Measurements from ENCODE around the gene KCTD13. TPM values are rescaled to one million over a fixed set of nuclear protein-coding genes. Genes with fewer than 3 reads are reported as not detected.

The KCTD13 gene
- total and polyA plus RNA-seq, 2 of the 8 experiments (the other 6 are each of a cell fraction or from before 2014, with no cell fraction given) = 9.2 to 10.8 TPM

DNA sequence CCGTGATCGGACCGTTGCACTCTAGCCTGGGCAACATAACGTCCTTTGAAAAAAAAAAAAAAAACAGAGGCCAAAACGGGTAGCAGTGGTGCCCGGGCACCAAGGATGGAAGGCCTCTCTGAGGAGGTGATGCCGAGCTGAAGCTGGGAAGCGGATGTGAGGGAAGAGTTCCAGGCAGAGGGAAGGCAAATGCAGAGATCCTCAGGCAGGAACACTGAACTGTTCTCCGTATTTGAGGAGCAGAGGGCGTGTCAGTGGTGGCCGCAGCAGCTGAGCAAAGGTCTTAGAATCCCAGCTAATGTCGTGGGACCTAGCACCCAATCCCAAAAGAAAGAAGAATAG is 656 bp upstream of the KCTD13 start:
- H3K23me2 ChIP-seq (ENCODE audit: low read depth, low read length) = peaks cover 11% of the 10 kb centered on the region; the same call in 1 of the 2 replicates
- no peak overlapping the region; the same call in 1 of the 2 replicates for H2AK5ac ChIP-seq (ENCODE audit: low read depth, low read length)
- peak overlapping the region; percentile 92 for H4K8ac ChIP-seq (ENCODE audit: extremely low read depth, insufficient read depth, low read length)
- H2BK12ac ChIP-seq (ENCODE audit: low read depth, low read length) = no peak overlapping the region
- peak overlapping the region; percentile 29 for H3K4ac ChIP-seq (replicated peaks; ENCODE audit: insufficient read length, low read depth, low read length)
- no peaks in the 10 kb centered on the region for H3K79me1 ChIP-seq (ENCODE audit: low read depth, low read length)
- H3K4me3 ChIP-seq (ENCODE audit: extremely low read depth in 1 of 4, insufficient read depth in 2 of 4, low read depth in 3 of 4, low read length in 4 of 4) = peak overlapping the region; percentile 62 to 89 (median 85)
- H3K27me3 ChIP-seq (replicated peaks in 1 of 4; ENCODE audit: control insufficient read depth in 3 of 4, extremely low read depth in 1 of 4, insufficient read depth in 3 of 4, low read length in 3 of 4) = no peaks in the 10 kb centered on the region
- H2BK120ac ChIP-seq (replicated peaks; ENCODE audit: low read depth, low read length) = no peak overlapping the region
- H3K9ac ChIP-seq (replicated peaks in 1 of 4; ENCODE audit: extremely low read depth in 1 of 4, low read depth in 3 of 4, low read length in 3 of 4) = peak overlapping the region; percentile 54 to 97 (median 92)
- H4K5ac ChIP-seq (ENCODE audit: insufficient read length, low read depth, low read length) = peak overlapping the region; percentile 99
- H2AFZ ChIP-seq (ENCODE audit: low read length) = peak overlapping the region; percentile 98
- peak overlapping the region; percentile 47 for H4K91ac ChIP-seq (replicated peaks; ENCODE audit: insufficient read length, low read length)
- ChIA-PET POLR2A (ENCODE audit: partially characterized antibody) (interaction anchor here (0.7 to 3.7 kb wide), 19 partner anchors 8 to 248 kb away, joined by 3 to 19 read pairs (median 5); partner anchors contain the start of genes ASPHD1, PAGR1, QPRT and SEZ6L2), CTCF (ENCODE audit: partially characterized antibody) (interaction anchor here (0.6 to 2.8 kb wide), 9 partner anchors 10 to 685 kb away, joined by 3 to 12 read pairs (median 4); no protein-coding TSS in a partner anchor)
- peaks cover 0 to 3% of the 10 kb centered on the region in 2 experiments for H4K20me1 ChIP-seq (replicated peaks in 1 of 2; ENCODE audit: control insufficient read depth in 1 of 2, insufficient read depth in 2 of 2, low read length in 2 of 2)
- H3K27ac ChIP-seq (ENCODE audit: low read depth, low read length) = peak overlapping the region; percentile 86; the same call in 1 of the 2 replicates
- TF ChIP-seq POU5F1 (IDR thresholded peaks at IDR 0.05; ENCODE audit: low read depth, low read length) = no peak
- no peak for TF ChIP-seq RNF2 (IDR thresholded peaks at IDR 0.05; ENCODE audit: borderline replicate concordance, low read depth, low read length, missing control alignments, poor library complexity, severe bottlenecking)
- TF ChIP-seq, protein P1, sequence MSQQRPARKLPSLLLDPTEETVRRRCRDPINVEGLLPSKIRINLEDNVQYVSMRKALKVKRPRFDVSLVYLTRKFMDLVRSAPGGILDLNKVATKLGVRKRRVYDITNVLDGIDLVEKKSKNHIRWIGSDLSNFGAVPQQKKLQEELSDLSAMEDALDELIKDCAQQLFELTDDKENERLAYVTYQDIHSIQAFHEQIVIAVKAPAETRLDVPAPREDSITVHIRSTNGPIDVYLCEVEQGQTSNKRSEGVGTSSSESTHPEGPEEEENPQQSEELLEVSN (IDR thresholded peaks at IDR 0.05) = no peak
- TF ChIP-seq EP300 (IDR thresholded peaks at IDR 0.05; ENCODE audit: borderline replicate concordance in 1 of 2, low read depth in 2 of 2, low read length in 2 of 2) = no peak
- no peak for TF ChIP-seq POLR2AphosphoS5 (IDR thresholded peaks at IDR 0.05; ENCODE audit: low read depth, low read length)
- TF ChIP-seq RXRA (IDR thresholded peaks at IDR 0.05; ENCODE audit: insufficient read depth, low read depth, low read length) = no peak
- H3K23ac ChIP-seq (ENCODE audit: insufficient read length) = no peak overlapping the region
- peaks cover 0 to 8% (median 0%) of the 10 kb centered on the region in 4 experiments; a peak in 2 of 7 replicates for H3K4me1 ChIP-seq (replicated peaks in 1 of 4; ENCODE audit: control insufficient read depth in 3 of 4, insufficient read depth in 4 of 4, low read length in 3 of 4)
- no peaks in the 10 kb centered on the region for H3K36me3 ChIP-seq (ENCODE audit: control insufficient read depth in 2 of 4, insufficient read depth in 4 of 4, low read length in 3 of 4)
- H2BK5ac ChIP-seq (ENCODE audit: low read depth, low read length) = peak overlapping the region; percentile 86
- H3K4me2 ChIP-seq (ENCODE audit: insufficient read depth in 1 of 2, low read depth in 2 of 2, low read length in 2 of 2) = peak overlapping the region; percentile 98 to 100
- FAIRE-seq (no peak), DNase-seq (ENCODE audit: low read depth in 1 of 2, low spot score in 2 of 2) (peak in 1 of 2 experiments; percentile 49)
- H3K79me2 ChIP-seq (ENCODE audit: control insufficient read depth in 1 of 2, insufficient read depth in 2 of 2, low read length in 2 of 2) = peaks cover 0 to 5% of the 10 kb centered on the region in 2 experiments; a peak in 1 of 4 replicates
- peak overlapping the region; percentile 96 for H3K18ac ChIP-seq (ENCODE audit: extremely low read depth, low read length)
- no peaks in the 10 kb centered on the region for H3K9me3 ChIP-seq (ENCODE audit: insufficient read depth in 2 of 2, low read depth in 1 of 2, low read length in 1 of 2)
- H2BK15ac ChIP-seq (ENCODE audit: low read length) = no peak overlapping the region
- H3K56ac ChIP-seq (replicated peaks; ENCODE audit: insufficient read length, low read depth, low read length) = no peak overlapping the region
- WGBS, 2 experiments (ENCODE audit: extremely low coverage in 1 of 2, insufficient coverage in 1 of 2, insufficient read length in 1 of 2, insufficient replicate concordance in 2 of 2, low coverage in 1 of 2, low lambda C conversion rate in 2 of 2, missing lambda C conversion rate in 1 of 2) = 26% methylated on average over 8 of the region's 12 CpGs; no CpG with 5 or more reads in 1 of the 2 experiments
- H2BK20ac ChIP-seq (ENCODE audit: low read length) = no peak overlapping the region
- H3K14ac ChIP-seq (ENCODE audit: insufficient read length) = no peak overlapping the region

Data from H1 (cell line).